Daoy (cell line): ENCODE data around the gene SLC8A2. TPM values are rescaled to one million over a fixed set of nuclear protein-coding genes. Genes with fewer than 3 reads are reported as not detected.
"Not testable (repeated sequence)": the region's sequence is repeated elsewhere in the genome, so short reads cannot be mapped to it uniquely, and the experiment has no call there.

Experiments
- DNase-seq: peaks from one replicate; pipeline ENCODE4 v3.0.0-alpha.2; 2015; ENCODE audit warnings: low read depth
- total RNA-seq: library from RNA; depleted of rRNA; stranded (reverse); fragments of >200 nt; shearing (Covaris generic); gene quantifications from 2 replicates; pipeline ENCODE4 v1.2.3, GENCODE V29; 2014

Gene SLC8A2
- total RNA-seq, 1 experiment from 2014 or later, result 0.40 TPM

DNA sequence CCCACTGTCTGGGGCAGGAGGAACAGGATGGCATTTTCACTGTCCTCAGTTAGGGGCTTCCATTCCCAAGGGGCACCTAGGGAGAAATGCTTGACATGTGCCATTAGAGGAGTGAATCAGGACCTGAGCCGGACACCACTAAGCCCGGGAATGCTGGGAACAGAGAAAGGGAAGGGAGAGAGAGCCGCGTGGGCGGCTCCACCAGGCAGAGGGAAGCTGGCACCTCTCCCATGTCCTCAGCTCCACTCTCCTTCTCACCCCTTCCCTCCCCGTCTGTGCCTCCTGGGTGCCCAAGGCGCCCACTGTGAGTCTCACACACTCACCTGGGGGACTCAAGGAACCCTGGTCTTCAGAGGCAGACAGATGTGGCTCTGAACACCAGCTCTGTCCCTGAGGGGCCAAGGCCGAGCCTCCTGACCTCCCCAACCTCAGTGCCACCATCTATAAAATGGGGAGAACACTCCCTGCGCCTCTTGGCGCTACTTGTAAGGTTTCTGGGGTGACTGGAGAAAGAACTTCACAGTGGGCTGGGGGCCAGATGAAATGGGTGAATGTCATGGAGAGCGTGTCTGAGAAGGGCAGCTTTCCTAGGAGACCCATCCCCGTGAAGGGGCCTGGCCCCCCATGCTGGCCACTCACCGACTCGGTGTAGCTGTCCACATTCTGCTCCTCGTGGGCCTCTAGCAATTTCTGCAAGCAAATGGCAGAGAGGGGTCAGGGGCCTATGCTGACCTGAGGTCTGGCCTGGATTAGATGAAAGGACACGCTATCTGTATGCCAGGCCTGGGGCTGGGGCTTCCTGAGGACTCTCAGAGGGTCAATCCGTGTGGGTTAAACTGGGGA, 17.6 kb upstream of the SLC8A2 start:
- DNase-seq, result no peak

DNA sequence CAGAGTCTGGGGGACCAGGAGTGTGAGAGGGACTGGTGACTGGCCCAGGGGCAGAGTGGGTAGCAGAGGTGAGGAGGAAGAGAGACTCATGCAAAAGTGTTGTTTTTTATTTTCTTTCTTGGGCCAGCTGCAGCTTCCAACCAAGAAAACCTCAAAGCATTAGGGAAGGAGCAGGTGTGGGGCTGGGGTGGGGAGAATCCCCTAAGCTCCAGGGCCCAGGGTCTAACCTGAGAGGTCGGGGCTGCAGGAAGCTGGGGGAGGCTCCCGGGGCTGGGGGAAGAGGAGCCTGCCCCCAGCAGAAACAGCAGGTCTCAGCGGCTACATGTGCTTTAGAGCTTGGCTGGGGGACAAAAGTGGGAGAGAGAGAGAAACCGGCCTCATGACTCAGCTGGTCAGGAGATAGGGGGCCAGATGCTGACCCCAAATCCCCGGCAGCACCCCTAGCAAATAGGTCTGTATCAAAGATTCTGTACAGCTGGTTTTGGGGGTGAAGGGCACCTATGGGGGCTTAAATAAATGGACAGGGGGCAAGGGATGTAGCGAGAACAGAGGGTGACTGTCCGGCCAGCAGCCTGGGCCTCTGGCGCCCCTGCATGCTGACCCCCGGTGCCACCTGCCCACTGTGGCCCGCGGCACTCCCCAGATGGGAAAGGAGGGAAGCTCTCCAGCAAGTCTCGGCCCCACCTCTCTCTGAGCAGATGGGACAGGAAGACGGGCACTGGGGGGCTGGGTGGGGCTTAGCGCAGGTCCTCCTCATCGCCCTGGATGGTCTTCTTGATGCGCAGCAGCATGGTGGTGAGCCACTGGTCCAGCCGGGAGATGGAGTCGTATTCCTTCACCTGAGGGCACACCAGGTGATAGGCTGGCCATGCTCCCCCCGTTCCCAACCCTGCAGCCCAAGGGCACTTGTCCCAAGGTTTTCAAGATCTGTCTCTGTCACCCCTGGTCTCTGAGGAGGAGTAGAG, 16.1 kb upstream of the SLC8A2 start:
- no peak for DNase-seq

DNA sequence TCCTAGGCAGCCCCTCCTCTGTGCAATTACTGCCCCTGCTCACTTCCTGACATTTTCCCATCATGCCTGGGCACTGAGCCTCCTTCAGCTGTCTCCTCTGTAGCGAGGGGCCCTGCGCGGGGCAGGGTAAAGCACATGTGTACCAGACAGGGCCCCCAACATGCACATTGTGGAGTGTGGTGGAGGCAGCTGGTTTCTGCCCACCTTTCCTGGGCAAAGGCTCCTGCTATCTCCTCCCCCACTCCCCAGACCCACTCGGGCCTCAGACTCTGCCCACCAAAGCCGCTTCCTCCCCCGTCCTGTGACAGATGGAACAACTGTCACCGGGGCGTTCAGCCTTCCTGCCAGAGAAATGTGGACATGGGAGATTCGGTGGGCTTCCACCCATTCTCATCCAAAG, 15.2 kb upstream of the SLC8A2 start:
- DNase-seq, result no peak

DNA sequence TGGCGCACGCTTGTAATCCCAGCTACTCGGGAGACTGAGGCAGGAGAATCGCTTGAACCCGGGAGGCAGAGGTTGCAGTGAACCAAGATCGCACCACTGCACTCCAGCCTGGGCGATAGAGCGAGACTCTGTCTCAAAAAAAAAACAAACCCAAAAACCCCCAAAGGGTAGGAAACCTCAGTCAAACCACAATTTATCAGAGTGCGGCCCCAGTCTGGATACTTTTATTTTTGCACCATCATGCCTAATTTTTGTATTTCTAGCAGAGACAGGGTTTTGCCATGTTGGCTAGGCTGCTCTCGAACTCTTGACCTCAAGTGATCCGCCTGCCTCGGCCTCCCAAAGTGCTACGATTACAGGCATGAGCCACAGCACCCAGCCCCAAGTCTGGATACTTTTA, 14.5 kb upstream of the SLC8A2 start:
- not testable (repeated sequence) for DNase-seq

DNA sequence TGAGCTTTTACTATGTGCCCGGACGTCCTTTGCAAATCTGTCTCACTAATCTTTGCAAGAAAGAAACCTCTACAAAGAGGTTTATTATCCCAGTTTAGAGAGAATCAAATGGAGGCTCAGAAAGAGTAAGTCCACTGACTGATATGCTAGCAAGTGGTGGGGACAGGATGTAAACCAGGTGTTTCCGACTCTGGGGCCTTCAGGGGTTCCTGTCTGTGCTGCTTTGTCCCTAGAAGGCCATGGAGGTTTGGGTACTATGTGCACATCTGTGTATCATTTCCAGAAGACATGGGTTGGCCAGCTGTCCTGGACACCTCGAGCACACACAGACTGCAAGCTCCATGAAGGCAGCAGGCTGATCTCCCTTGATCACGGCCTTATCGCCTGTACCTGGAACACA, 13.5 kb upstream of the SLC8A2 start:
- no peak for DNase-seq

DNA sequence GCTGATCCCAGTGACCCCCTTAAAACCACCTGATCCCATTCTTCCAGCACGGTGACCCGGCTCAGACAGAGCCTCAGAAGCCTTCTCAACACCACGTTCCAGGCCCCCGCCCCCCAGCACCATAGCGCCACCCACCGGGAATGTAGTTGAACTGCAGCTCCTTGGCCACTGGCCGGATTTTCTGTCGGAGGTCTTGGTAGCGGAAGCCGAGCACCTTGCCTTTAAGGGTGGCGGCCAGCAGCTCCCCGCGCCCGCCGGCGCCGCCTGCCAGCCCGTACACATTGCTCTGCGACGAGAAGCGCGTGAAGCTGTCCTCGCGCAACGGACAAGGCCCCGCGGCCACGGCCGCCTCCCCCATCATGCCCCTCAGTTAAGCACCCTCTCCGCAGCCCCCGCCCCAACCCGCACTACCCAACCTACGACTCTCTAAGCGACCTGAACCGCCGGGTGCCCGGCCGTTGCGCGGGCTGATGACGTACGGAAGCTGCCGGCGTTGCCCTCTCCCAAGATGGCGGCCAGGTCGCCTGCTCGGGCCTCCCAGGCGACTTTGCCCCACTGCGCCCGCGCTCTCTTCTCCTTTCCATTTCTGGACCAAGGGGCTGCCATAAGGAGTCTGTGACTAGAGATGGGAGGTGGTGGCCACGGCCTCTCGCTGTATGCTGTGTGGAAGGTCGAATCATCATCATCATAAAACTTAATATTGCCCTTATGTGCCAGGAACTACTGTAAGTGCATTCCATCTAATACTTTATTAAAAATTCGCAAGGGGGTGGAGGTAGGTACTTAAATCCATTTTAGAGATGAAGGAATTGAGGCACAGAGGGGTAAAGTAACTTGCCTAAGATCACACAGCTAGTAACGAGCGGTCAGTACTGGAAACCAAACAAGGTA, 12.4 kb upstream of the SLC8A2 start, which contains the start of gene KPTN:
TSS of gene KPTN (minus strand) at position 420 of the 891 bp plus-strand sequence. CDS start at position 361, 59 bp downstream.
- peak; percentile 95 for DNase-seq

DNA sequence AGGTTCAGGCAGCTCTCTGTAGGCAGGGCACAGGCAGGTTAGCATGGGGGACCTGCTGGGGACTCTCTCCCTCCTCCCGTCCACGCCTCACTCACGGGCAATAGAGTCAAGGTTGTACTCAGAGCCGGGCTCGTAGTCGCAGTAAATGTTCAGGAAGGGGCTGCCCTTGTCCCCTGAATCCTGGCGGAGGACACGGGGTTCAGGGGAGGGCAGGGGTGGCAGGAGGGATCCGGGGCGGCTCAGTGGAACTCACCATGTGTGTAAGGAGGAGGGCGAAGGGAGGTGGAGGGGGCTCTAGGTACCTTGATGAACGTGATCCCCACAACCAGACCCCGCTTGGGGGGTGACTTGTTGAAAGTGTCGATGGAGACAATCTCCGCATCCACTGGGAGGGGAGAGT, 11.5 kb upstream of the SLC8A2 start:
- DNase-seq, result no peak

DNA sequence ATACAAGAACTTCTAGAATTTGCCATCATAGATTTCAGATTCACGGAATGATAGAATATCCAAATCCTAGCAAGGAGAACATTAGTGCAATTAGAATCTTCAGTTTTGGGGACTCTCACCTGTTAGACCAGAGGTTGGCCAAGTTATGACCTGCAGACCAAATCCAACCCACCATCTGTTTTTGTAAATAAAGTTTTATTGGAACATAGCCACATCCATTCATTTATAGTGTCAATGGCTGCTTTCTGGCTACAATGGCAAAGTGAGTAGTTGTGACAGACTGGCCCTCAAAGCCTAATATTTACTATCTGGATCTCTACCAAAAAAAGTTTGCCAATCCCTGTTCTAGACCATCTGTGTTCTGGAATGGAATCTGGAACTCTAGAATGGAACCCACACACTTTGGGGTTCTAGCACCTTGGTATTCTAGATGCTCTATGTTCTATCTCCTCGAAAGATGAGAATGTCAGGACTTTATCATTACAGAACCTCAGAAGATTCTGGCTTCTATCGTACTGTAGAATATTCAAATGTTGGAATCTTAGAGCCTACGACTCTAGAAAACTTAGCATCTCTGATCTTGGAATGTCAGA, 9.9 kb upstream of the SLC8A2 start:
- DNase-seq, result no peak

DNA sequence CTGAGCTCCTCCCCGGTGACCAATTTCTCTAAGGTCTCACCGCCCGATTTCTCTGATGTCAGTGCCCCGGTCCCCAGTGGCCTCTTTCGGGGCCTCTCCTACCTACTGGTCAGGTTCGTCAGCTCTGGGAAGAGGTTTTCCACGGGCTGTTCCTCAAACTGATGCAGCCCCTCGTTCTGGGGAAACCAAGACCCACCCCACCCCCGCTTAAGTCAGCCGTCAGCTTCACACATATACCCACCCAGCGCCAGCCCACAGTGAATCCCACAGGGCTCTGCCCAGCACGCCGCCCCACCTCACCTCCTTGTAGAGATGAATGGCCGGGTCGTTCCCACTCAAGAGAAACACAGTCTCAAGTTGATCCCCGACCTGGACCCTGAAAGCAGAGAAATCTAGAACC, 9.0 kb upstream of the SLC8A2 start:
- no peak for DNase-seq

DNA sequence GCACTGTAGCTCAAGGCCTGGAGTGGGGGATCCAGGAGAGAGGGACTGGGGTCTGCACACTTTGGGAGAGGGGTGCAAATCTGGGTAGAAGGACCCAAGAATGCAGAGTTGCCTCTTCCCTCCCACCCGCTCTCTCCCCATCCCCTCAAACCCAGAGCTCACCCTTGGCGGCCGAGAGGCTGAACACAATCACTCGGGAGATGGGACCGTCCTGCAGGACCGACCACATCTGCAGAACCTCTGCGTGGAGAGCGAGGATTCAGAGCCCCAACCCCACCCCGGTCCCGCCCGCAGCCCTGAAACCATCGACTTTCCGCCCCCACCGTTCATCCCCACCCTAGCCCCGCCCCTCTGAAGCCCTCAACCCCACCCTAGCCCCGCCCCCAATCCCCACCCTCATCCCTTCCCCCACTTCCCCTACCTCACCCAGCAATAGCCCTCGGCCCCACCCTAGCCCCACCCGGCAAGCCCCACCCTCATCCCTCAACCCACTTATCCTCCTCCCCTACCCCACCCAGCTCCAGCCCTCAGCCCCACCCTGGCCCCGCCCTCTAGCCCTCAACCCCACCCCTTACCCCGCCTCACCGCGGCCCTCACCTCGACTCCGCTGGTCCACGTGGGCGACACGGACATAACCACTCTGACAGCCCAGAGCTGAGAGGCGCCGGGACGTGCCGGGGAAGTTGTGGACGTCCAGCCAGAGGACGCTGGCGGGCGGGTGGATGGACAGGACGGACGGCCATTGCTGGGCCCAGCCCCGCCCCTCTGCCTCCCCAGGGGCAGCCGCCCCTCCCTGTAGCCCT, 8.2 kb upstream of the SLC8A2 start:
- DNase-seq, result peak; percentile 34

DNA sequence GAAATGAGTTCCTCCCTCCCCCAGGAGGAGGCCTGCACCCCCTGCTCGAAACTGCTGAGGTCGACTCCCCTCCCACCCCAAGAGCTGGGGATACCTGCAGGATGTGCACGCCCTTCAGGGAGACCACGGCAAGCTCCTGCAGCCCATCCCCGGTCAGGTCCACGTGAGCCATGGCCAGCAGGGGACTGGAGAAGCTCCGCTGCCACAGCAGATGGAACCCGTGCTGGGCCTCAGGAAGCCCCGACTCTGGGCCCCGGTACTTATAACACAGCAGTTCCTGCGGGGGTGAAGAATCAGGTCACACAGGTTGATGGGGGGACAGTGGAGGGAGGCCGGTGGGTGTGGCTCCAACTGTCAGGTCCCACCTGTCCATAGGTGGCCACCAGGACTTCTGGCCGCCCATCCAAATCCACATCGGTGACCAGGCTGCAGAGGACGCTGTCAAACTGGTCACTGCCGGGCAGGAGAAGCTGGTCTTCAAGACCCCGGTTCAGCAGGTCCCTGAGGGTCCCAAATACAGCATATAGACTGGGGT, 4.8 kb upstream of the SLC8A2 start:
- no peak for DNase-seq

DNA sequence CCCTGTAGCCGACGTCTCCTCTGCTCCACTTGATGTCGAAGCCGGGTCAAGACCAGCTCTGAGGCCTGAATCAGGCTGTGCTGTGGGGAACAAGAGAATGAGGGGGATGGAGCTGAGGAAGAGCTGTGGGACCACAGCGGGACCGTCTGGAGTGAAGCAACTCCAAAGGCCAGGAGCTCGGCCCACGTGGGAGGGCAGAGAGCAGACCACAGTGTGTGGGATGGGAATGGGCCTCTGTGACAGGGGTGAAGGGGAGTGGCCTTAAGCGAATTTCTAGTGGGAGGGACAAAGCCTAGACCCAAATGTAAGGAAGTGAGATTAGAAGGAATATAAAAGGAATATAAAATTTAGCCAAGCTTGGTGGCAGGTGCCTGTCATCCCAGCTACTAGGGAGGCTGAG, 3.8 kb upstream of the SLC8A2 start:
- DNase-seq, result no peak

DNA sequence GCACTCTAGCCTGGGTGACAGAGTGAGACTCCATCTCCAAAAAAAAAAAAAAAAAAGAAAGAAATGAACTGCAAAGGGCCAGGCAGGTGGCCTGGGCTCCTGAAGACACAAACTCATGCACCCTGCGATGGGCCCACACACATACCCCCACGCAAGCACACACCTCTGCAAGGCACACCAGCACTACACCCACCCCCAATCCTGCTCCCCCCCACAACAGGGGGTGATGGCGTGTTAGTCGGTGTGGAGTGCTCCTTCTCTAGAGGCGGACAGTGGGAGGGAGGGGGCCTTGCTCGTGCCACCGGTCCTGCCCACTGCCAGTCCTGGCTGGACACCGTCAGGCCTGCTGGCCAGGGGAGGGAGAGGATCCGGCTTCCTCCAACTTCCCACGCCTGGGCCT, 1.6 kb upstream of the SLC8A2 start:
- no peak for DNase-seq

DNA sequence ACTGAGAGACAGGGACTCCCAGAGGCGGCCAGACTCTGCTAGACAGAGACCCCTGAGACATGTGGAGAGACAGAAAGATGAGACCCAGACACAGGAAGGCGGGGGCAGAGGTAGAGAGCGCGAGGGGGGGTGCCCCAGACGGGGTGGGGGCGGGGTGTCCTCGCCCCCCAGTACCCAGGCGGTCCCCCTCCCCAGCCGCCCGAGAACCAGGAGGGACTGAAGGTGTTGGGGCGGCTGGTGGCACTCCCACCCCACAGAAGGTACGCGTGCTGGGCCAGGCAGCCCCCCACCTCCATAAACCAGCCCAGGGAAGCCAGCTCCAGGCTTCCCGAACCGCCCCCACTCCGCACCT, 336 bp downstream of the SLC8A2 start:
- DNase-seq, result no peak

DNA sequence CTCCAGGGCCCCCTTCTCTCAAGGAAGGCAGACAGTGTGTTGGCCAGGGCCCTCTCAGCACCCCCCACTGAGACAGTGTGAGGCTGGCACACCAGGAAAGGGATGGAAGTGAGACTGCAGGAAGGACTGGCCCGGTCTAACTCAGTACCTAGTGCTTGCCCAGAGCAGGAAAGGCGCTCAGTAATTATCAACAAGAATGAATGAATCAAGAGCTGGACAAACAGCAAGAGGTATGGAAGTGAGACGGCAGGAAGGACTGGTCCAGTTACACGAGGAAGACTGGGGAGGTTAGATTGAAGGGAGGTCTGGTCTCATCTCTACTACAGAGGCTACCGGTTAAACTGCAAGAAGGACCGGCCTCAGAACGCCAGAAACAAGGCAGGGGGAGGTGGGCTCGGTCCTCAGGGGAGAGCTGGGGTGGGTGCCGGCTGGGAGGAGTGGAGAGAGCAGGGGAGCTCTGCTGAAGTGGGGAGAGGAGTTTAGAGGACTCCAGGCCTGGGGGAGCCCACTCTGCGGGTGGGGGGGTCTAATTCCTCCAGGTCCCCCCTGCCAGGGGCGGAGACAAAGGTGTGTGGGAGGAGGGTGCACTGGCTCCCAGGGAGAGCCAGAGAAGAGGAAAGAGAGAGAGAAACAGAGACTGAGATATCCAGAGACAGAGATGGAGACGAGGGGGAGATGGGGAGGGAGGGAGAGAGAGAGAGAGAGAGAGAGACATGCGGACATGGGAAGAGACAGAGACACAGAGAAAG, 1.1 kb downstream of the SLC8A2 start:
- DNase-seq, result no peak

DNA sequence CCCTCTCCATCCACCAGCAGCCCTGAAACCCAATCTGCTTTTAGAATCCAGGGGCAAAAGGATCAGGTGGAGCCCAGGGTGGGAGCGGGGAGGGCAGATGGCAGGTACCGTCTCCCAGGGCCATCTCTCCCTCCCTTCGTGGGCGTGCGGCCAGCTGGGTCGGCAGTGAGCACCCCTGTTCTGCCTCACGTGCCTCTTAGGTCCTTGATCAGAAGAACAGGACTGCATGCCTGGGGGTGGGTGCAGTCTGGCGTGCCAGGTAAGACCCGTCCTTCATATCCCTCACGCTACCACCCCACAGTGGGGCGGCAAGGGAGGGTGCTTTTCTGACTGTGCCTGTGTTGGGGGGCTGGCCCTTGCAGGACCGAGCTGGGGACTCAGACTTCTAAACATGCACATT, 2.0 kb downstream of the SLC8A2 start:
- no peak for DNase-seq

DNA sequence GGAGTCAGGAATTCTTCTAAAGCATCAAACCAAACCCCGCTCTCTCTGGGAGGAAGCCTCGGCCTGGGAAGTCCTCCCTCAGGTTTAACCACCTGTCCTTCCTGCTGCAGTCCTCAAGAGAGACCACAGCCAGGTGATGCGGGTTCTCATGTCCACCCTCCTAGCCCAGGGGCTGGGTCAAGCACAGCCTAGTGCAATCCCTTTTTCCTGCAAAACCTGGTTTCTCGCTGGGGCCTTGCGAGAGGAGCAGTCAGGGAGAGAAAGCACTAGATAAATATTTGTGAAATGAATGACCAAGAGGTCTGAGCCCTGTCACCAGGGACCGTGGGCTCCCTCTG, 2.4 kb downstream of the SLC8A2 start:
- no peak for DNase-seq

DNA sequence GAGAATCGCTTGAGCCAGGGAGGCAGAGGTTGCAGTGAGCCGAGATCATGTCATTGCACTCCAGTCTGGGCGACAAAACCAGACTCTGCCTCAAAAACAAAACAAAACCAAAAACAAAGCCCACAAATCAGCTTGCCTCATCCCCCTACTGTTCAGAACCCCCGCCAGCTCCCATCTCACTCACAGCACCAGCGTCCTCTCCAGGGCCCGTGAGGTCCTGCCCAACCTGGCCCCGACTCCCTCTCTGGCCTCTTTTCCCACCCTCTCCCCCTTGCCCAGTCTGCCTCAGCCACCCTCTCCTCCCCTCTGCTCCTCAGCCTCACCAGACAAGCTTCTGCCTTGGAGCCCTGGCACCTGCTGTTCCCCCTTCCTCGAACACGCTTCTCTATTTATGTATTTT, 3.8 kb downstream of the SLC8A2 start:
- DNase-seq, result no peak

DNA sequence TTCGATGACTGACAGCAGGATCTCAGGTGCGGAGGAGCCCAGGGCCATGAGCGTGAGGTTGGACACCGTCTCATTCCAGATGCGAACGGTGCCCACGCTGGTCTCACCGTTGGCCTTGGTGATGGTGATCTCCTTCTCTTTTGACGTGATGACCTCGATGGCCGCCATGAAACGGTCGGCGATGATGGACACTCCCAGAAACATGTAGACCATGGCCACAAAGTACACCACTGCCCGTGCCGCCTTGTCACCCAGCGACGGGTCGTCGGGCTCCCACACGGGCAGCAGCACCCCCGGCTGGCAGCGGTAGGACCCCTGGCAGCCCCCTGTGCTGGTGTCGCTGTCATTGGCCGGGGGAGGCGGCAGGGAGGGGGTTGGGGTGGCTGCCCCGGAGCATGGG, 5.7 kb downstream of the SLC8A2 start:
- DNase-seq, result no peak
